Progenitor cell of endocrine pancreas (in vitro differentiated cells): Measurements from ENCODE around the gene NFYB. TPM values are rescaled to one million over a fixed set of nuclear protein-coding genes. Genes with fewer than 3 reads are reported as not detected.
"Not testable (repeated sequence)": the region's sequence is repeated elsewhere in the genome, so short reads cannot be mapped to it uniquely, and the experiment has no call there.

Experiments used
- DNase-seq: peaks from one replicate; pipeline ENCODE4 v3.0.0; 2021; ENCODE audit warnings: low spot score; ENCODE audit not compliant: unreplicated experiment
- H3K27ac Mint-ChIP-seq: 2 replicates; pipeline ENCODE4 v1.8.0; 2021; ENCODE audit warnings: mild to moderate bottlenecking, moderate library complexity, mixed read lengths
- H3K27me3 Mint-ChIP-seq: 2 replicates; pipeline ENCODE4 v1.8.0; 2021; ENCODE audit warnings: mixed read lengths
- H3K36me3 Mint-ChIP-seq: 2 replicates; pipeline ENCODE4 v1.8.0; 2022; ENCODE audit warnings: mixed read lengths; ENCODE audit not compliant: insufficient read depth
- H3K4me1 Mint-ChIP-seq: 2 replicates; pipeline ENCODE4 v1.8.0; 2021; ENCODE audit warnings: low read depth, mixed read lengths
- H3K4me3 Mint-ChIP-seq: 2 replicates; pipeline ENCODE4 v1.8.0; 2021; ENCODE audit warnings: low read depth, mild to moderate bottlenecking, moderate library complexity, mixed read lengths
- H3K9me3 Mint-ChIP-seq: 2 replicates; pipeline ENCODE4 v1.8.0; 2021; ENCODE audit warnings: low read depth, mixed read lengths
- CTCF ChIP-seq: fragments of 200-600 bp; sonication (generic); IDR thresholded peaks from one replicate; pipeline ENCODE4 v1.5.0; 2021; ENCODE audit warnings: antibody characterized with exemption, mild to moderate bottlenecking; ENCODE audit not compliant: unreplicated experiment
- total RNA-seq: library from RNA; stranded (reverse); gene quantifications from 2 replicates; pipeline ENCODE4 v1.2.1, GENCODE V29; 2021

NFYB gene
- total RNA-seq, 1 donor from 2014 or later = 36.2 TPM

GRCh38 chr12:104181313-104181712 is 43.3 kb upstream of the NFYB start:
- peaks cover 1% of the 10 kb centered on the region for H3K36me3 Mint-ChIP-seq
- peaks cover 9% of the 10 kb centered on the region for H3K27me3 Mint-ChIP-seq
- H3K4me3 Mint-ChIP-seq = no peak overlapping the region
- no peak overlapping the region for H3K27ac Mint-ChIP-seq
- TF ChIP-seq CTCF = no peak
- no peaks in the 10 kb centered on the region for H3K4me1 Mint-ChIP-seq
- peaks cover 5% of the 10 kb centered on the region for H3K9me3 Mint-ChIP-seq
- no peak for DNase-seq

DNA sequence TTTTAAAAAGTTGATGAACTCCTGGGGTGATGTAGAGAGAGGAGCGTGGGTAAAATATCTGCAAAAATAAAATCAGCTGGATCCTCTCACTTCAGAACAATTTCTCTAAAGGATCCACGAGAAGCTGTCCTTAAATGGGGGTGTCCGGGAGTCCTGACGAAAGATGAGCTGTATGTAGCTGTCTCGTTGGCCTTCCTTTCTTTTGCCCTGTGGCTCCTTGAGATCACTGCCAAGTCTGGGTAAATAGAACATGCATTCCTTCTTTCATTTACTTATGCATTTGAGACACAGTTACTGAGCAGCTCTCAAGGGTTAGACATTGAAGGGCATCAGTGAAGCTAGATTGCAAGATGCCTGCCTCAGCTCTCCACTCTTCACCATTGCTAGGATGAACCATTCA is 42.4 kb upstream of the NFYB start:
- peaks cover 5% of the 10 kb centered on the region for H3K9me3 Mint-ChIP-seq
- peaks cover 1% of the 10 kb centered on the region for H3K36me3 Mint-ChIP-seq
- TF ChIP-seq CTCF = no peak
- H3K27ac Mint-ChIP-seq = no peak overlapping the region
- no peaks in the 10 kb centered on the region for H3K4me1 Mint-ChIP-seq
- no peak for DNase-seq
- H3K4me3 Mint-ChIP-seq = no peak overlapping the region
- peaks cover 9% of the 10 kb centered on the region for H3K27me3 Mint-ChIP-seq

DNA sequence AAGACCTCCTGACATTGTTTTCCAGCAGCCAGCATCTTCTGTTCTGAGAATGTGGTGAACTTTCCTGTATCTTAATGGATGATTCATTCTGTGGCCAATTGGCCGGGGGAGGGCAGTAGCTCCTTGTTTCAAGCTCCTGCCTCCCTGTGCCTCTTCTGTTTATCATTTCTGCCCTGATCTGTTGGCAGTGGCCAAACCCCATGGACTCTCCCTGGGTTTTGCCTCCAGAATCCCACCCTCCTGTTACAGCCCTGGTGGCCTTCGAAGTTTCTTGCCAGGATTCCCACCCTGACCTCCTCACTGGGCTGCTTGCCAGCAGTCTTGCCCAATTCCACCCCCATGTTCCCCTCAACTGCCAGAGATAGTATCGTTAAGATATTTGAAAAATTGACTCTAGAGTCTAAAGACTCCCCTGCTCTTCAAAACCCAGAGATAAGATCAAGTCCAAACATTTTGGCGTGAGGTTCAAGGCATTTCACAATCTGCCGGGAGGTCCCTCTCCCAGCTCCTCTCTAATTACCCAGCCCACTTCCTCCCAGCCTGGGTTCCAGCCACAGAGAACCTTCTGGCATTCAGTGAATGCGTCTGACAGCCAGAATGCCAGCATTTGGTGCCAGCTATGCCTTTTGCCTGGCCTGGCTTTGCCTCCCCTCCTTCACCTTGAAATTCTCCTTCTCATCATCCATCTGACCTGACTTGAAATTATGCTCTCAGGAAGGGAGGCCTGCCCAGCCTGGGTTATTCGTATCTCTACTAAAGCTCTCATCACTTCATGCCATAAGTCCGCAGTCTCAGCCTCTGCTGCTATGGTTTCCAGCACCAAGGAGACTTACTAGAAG is 39.9 kb upstream of the NFYB start:
- no peaks in the 10 kb centered on the region for H3K9me3 Mint-ChIP-seq
- H3K27me3 Mint-ChIP-seq = peaks cover 9% of the 10 kb centered on the region
- H3K36me3 Mint-ChIP-seq = no peaks in the 10 kb centered on the region
- H3K27ac Mint-ChIP-seq = no peak overlapping the region
- no peak overlapping the region for H3K4me3 Mint-ChIP-seq
- DNase-seq = no peak
- H3K4me1 Mint-ChIP-seq = no peaks in the 10 kb centered on the region
- TF ChIP-seq CTCF = no peak

DNA sequence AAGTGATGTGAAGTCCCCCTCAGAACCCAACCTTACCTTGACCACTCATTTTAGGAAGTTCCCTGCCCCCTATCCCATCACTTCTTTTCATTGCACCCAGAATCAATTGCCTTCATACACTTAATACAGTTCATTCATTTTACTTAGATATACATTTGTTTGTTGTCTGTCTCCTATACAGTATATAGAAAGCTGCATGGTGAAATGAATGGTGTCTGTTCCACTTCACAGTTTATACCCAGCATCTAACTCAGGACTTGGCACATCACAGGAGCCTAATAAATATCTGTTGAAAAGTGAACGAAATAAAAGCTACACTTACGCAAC is 39.3 kb upstream of the NFYB start:
- H3K27ac Mint-ChIP-seq = no peak overlapping the region
- no peak for TF ChIP-seq CTCF
- no peak for DNase-seq
- peaks cover 9% of the 10 kb centered on the region for H3K27me3 Mint-ChIP-seq
- no peaks in the 10 kb centered on the region for H3K4me1 Mint-ChIP-seq
- no peaks in the 10 kb centered on the region for H3K9me3 Mint-ChIP-seq
- no peak overlapping the region for H3K4me3 Mint-ChIP-seq
- H3K36me3 Mint-ChIP-seq = no peaks in the 10 kb centered on the region

- Mint-ChIP-seq H3K36me3 (no peaks in the 10 kb centered on the region), H3K9me3 (no peaks in the 10 kb centered on the region), H3K4me3 (no peak overlapping the region), H3K27ac (no peak overlapping the region), H3K27me3 (peaks cover 9% of the 10 kb centered on the region), H3K4me1 (no peaks in the 10 kb centered on the region)
- DNase-seq = no peak
- no peak for TF ChIP-seq CTCF
These were observed 37.8 kb upstream of the NFYB start for GRCh38 chr12:104175726-104176247.

DNA sequence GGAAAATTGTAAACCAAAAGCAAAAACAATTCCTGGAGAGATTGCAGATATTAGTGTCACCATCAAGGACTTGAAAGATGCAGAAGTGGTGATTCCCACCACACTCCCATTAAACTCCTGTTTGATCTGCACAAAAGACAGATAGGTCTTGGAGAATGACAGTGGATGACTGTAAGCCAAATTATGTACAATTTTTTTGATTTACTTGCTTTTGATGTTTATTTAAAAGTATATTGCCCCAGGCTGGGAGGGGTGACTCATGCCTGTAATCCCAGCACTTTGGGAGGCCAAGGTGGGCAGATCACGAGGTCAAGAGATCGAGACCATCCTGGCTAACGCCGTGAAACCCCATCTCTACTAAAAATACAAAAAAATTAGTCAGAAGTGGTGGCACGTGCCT is 35.8 kb upstream of the NFYB start:
- H3K9me3 Mint-ChIP-seq, H3K4me3 Mint-ChIP-seq, H3K27ac Mint-ChIP-seq, H3K27me3 Mint-ChIP-seq, DNase-seq, H3K4me1 Mint-ChIP-seq, H3K36me3 Mint-ChIP-seq: not testable (repeated sequence)
